H1 (cell line): ENCODE results near the gene CEP78. TPM values are rescaled to one million over a fixed set of nuclear protein-coding genes. Genes with fewer than 3 reads are reported as not detected.

Experiments used
- CHD2 ChIP-seq: IDR thresholded peaks from 2 replicates; pipeline ENCODE4 v1.6.1; 2012; ENCODE audit warnings: low read length, improper control_type of control experiment
- RXRA ChIP-seq: IDR thresholded peaks from 2 replicates; pipeline ENCODE4 v1.6.1; 2011; ENCODE audit warnings: low read depth, mild to moderate bottlenecking, low read length, moderate library complexity; ENCODE audit not compliant: insufficient read depth
- polyA plus RNA-seq, 7 experiments: library from polyadenylated mRNA; depleted of rRNA in 3 of 7; stranded (reverse) in 5 of 7; unstranded in 2 of 7; fragments of >200 nt in 5 of 7; fragments of 200-250 nt in 2 of 7; gene quantifications; 1 replicate in 5 of 7; 2 replicates in 1 of 7; 4 replicates in 1 of 7; pipeline versions ENCODE4 v1.2.1 to v1.2.3, GENCODE V29; 2011 to 2013; ENCODE audit warnings: missing spikeins in 2 of 7, mixed read lengths in 2 of 7
- total RNA-seq: library from RNA; stranded (reverse); fragmentation: NEBNext Ultra II Directional; extraction: Animal tissue kit (Norgen Biotek cat#: 25700); gene quantifications from 2 replicates; pipeline ENCODE4 v1.2.1, GENCODE V29; 2021

CEP78 gene
- total and polyA plus RNA-seq, 2 of the 8 experiments (the other 6 are each of a cell fraction or from before 2014, with no cell fraction given): 10.3 to 40.9 TPM

GRCh38 chr9:78314550-78314949 is 78.7 kb downstream of the CEP78 start (continued):
- TF ChIP-seq RXRA (no peak), CHD2 (no peak)
